A673 (cell line): ENCODE measurements around the gene PHKG1. TPM values are rescaled to one million over a fixed set of nuclear protein-coding genes. Genes with fewer than 3 reads are reported as not detected.
"Not testable (repeated sequence)": the region's sequence is repeated elsewhere in the genome, so short reads cannot be mapped to it uniquely, and the experiment has no call there.

Experiments used
- BruUV-seq: library from RNA; stranded (reverse); fragments of 400-500 nt; replicated peaks from 2 replicates; lab custom pipeline; 2021; lab: Mats Ljungman, UMichigan
- CTCF ChIA-PET: fragments of 300-600 bp; sonication (Branson Sonifier 250); formaldehyde crosslinking; loops from one replicate; lab custom pipeline; 2022; ENCODE audit warnings: antibody characterized with exemption; lab: Charles Lee
- POLR2A ChIA-PET: fragments of 300-600 bp; sonication (Branson Sonifier 250); formaldehyde crosslinking; loops from one replicate; lab custom pipeline; 2022; ENCODE audit warnings: antibody characterized with exemption; ENCODE audit not compliant: low non-redundant PET; lab: Charles Lee
- DNase-seq: peaks from one replicate; pipeline ENCODE4 v3.0.0-alpha.2; 2015; ENCODE audit warnings: low spot score
- H3K27ac ChIP-seq: fragments of 200-600 bp; sonication (generic); 2 replicates; pipeline ENCODE4 v1.5.1; 2016; ENCODE audit warnings: mixed run types, low read depth, mild to moderate bottlenecking, mixed read lengths, antibody characterized with exemption, low read length; ENCODE audit not compliant: poor library complexity, severe bottlenecking
- H3K27me3 ChIP-seq: fragments of 200-600 bp; sonication (generic); replicated peaks from 2 replicates; pipeline ENCODE4 v1.6.1; 2017; ENCODE audit warnings: mixed run types, low read depth, mild to moderate bottlenecking, mixed read lengths, antibody characterized with exemption, low read length; ENCODE audit not compliant: insufficient read depth, poor library complexity
- H3K36me3 ChIP-seq: fragments of 200-600 bp; sonication (generic); 2 replicates; pipeline ENCODE4 v1.6.1; 2016; ENCODE audit warnings: mixed run types, mild to moderate bottlenecking, mixed read lengths, antibody characterized with exemption, low read length; ENCODE audit not compliant: insufficient read depth, poor library complexity, severe bottlenecking
- H3K4me1 ChIP-seq: fragments of 200-600 bp; sonication (generic); 2 replicates; pipeline ENCODE4 v1.6.1; 2017; ENCODE audit warnings: mixed run types, mild to moderate bottlenecking, mixed read lengths, antibody characterized with exemption, low read length; ENCODE audit not compliant: insufficient read depth, poor library complexity, severe bottlenecking
- H3K4me3 ChIP-seq: fragments of 200-600 bp; sonication (generic); 2 replicates; pipeline ENCODE4 v1.5.1; 2016; ENCODE audit warnings: low read depth, mixed run types, mild to moderate bottlenecking, mixed read lengths, low read length; ENCODE audit not compliant: poor library complexity, severe bottlenecking
- H3K9me3 ChIP-seq: fragments of 200-600 bp; sonication (generic); 2 replicates; pipeline ENCODE4 v1.6.1; 2016; ENCODE audit warnings: mixed run types, low read depth, mild to moderate bottlenecking, mixed read lengths, antibody characterized with exemption, low read length; ENCODE audit not compliant: poor library complexity, severe bottlenecking
- CTCF ChIP-seq: fragments of 300-800, 200-600 bp; sonication (generic); conservative IDR thresholded peaks from 2 replicates; pipeline ENCODE4 v1.5.1; 2017; ENCODE audit warnings: low read depth, mild to moderate bottlenecking, antibody characterized with exemption, low read length, moderate library complexity, mixed read lengths
- EZH2 ChIP-seq: fragments of 200-600 bp; sonication (generic); IDR thresholded peaks from 2 replicates; pipeline ENCODE4 v1.6.1; 2017; ENCODE audit warnings: borderline replicate concordance, low read depth, mild to moderate bottlenecking, mixed read lengths, antibody characterized with exemption, low read length; ENCODE audit not compliant: poor library complexity, severe bottlenecking
- intact Hi-C: fragments of 100-400 bp; cut with micrococcal nuclease; formaldehyde crosslinking; loops from one replicate; pipeline ENCODE4 v1.10.0; 2022; ENCODE audit not compliant: unreplicated experiment
- total RNA-seq: library from RNA; stranded (reverse); gene quantifications from 2 replicates; pipeline ENCODE4 v1.2.3, GENCODE V29; 2021

Gene PHKG1
- total RNA-seq, 1 experiment from 2014 or later, result 2.0 TPM

GRCh38 chr7:56074371-56074791 is 18.4 kb downstream of the PHKG1 start:
- POLR2A ChIA-PET, result no interaction called here
- no TSS peak for BruUV-seq
- TF ChIP-seq EZH2, result no peak
- TF ChIP-seq CTCF, result peak; percentile 96
- H3K27me3 ChIP-seq, result no peaks in the 10 kb centered on the region
- H3K4me3 ChIP-seq, result no peak overlapping the region
- peak; percentile 90 for DNase-seq
- intact Hi-C loops, result loop anchor here (1.0 to 10.0 kb wide), 4 partner anchors 70 to 790 kb away; no protein-coding TSS in a partner anchor
- H3K36me3 ChIP-seq, result peaks cover 49% of the 10 kb centered on the region
- H3K27ac ChIP-seq, result no peak overlapping the region
- CTCF ChIA-PET, result interaction anchor here (0.8 to 1.2 kb wide), 4 partner anchors 9 to 67 kb away, joined by 3 to 6 read pairs (median 3); partner anchors contain the start of genes CHCHD2 and SUMF2
- H3K4me1 ChIP-seq, result no peaks in the 10 kb centered on the region
- H3K9me3 ChIP-seq, result no peaks in the 10 kb centered on the region

DNA sequence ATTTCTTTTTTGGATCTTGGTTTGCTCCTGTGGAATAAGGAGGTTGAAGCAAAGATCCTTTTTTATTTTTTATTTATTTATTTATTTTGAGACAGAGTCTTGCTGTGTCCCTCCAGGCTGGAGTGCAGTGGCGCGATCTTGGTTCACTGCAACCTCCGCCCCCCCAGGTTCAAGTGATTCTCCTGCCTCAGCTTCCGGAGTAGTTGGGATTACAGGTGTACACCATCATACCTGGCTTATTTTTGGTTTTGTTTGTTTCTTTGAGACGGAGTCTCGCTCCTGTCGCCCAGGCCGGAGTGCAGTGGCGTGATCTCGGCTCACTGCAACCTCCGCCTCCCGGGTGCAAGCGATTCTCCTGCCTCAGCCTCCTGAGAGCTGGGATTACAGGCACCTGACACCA is 26.4 kb downstream of the PHKG1 start:
- H3K27me3 ChIP-seq, POLR2A ChIA-PET, H3K4me3 ChIP-seq, H3K27ac ChIP-seq, DNase-seq, intact Hi-C loops, BruUV-seq, H3K9me3 ChIP-seq: not testable (repeated sequence)
- CTCF ChIA-PET, result interaction anchor here (1.2 kb wide), 1 partner anchor 8 kb away, joined by 3 read pairs; no protein-coding TSS in a partner anchor
- Histone ChIP-seq H3K36me3 (peaks cover 52% of the 10 kb centered on the region), H3K4me1 (peaks cover 12% of the 10 kb centered on the region)

GRCh38 chr7:56063882-56064625 is 28.7 kb downstream of the PHKG1 start, which contains the start of gene SUMF2:
SUMF2 (plus strand) TSS chr7:56064286; CDS start chr7:56064312, 26 bp downstream.
- TF ChIP-seq CTCF, result no peak
- no peak for TF ChIP-seq EZH2
- CTCF ChIA-PET, result interaction anchor here (1.0 kb wide), 1 partner anchor 10 kb away, joined by 6 read pairs; no protein-coding TSS in a partner anchor
- H3K9me3 ChIP-seq, result no peaks in the 10 kb centered on the region
- peaks cover 20% of the 10 kb centered on the region for H3K4me1 ChIP-seq
- no TSS peak for BruUV-seq
- H3K36me3 ChIP-seq, result peaks cover 56% of the 10 kb centered on the region
- peak; percentile 92 for DNase-seq
- H3K27ac ChIP-seq, result peak within 1 kb of the TSS; percentile 86
- intact Hi-C loops, result no loop called here
- H3K4me3 ChIP-seq, result peak within 1 kb of the TSS; percentile 78
- H3K27me3 ChIP-seq, result no peaks in the 10 kb centered on the region
- POLR2A ChIA-PET, result interaction anchor here (0.6 to 0.7 kb wide), 2 partner anchors 32 to 506 kb away, joined by 5 to 30 read pairs; no protein-coding TSS in a partner anchor
